HG02981 (cell line): ENCODE data around the gene ACTN1.
A peak's percentile ranks its signal among the peaks of the same experiment; 100 is the strongest.

Source experiments
- ATAC-seq: cut with Tn5 transposase; IDR thresholded peaks from one replicate; pipeline ENCODE4 v1.9.1; 2021; ENCODE audit warnings: mild to moderate bottlenecking, moderate library complexity; ENCODE audit not compliant: unreplicated experiment

The ACTN1 gene

GRCh38 chr14:68840454-68840853 is 138.6 kb downstream of the ACTN1 start:
- ATAC-seq: peak; percentile 53

GRCh38 chr14:68836082-68836481 is 143.0 kb downstream of the ACTN1 start:
- ATAC-seq: no peak

- no peak for ATAC-seq
These were observed 144.3 kb downstream of the ACTN1 start for GRCh38 chr14:68834816-68835215.

GRCh38 chr14:68828698-68829097 is 150.4 kb downstream of the ACTN1 start:
- no peak for ATAC-seq

GRCh38 chr14:68825729-68826128 is 153.4 kb downstream of the ACTN1 start:
- ATAC-seq: no peak

GRCh38 chr14:68824517-68825347 is 154.4 kb downstream of the ACTN1 start:
- ATAC-seq: no peak

GRCh38 chr14:68824207-68824516 is 154.9 kb downstream of the ACTN1 start:
- no peak for ATAC-seq
